K562 (cell line): ENCODE measurements around the gene PLEKHG1. TPM values are rescaled to one million over a fixed set of nuclear protein-coding genes. Genes with fewer than 3 reads are reported as not detected.

Source experiments
- BCOR ChIP-seq: fragments of 450-650 bp; IDR thresholded peaks from 2 replicates; pipeline ENCODE4 v1.6.1; 2016
- BMI1 ChIP-seq: fragments of 150-350 bp; IDR thresholded peaks from 2 replicates; pipeline ENCODE4 v1.6.1; 2014; ENCODE audit warnings: low read length
- ELF1 ChIP-seq: fragments of 200-800 bp; sonication (Bioruptor generic); IDR thresholded peaks from 2 replicates; pipeline ENCODE4 v1.6.1; 2016; ENCODE audit warnings: missing genetic modification characterization, missing compliant biosample characterization
- MEIS2 ChIP-seq: fragments of 450-650 bp; IDR thresholded peaks from 2 replicates; pipeline ENCODE4 v1.6.1; 2014; ENCODE audit warnings: mild to moderate bottlenecking; ENCODE audit not compliant: partially characterized antibody
- NFE2 ChIP-seq: IDR thresholded peaks from 2 replicates; pipeline ENCODE4 v1.6.1; 2014; ENCODE audit warnings: antibody characterized with exemption, low read depth
- NR2C2 ChIP-seq, 2 experiments: fragments of 200-800 bp in 1 of 2; sonication (Bioruptor generic) in 1 of 2; sonication (generic) in 1 of 2; formaldehyde crosslinking in 1 of 2; IDR thresholded peaks; 2 replicates each; pipeline versions ENCODE4 v1.6.1 to v1.8.0; 2016 to 2022; ENCODE audit warnings: mild to moderate bottlenecking in 1 of 2, missing compliant biosample characterization in 1 of 2, missing genetic modification characterization in 1 of 2, missing genetic modification reagents in 1 of 2
- POLR2H ChIP-seq: IDR thresholded peaks from 2 replicates; pipeline ENCODE4 v1.6.1; 2016; ENCODE audit warnings: missing genetic modification characterization, low read depth, mild to moderate bottlenecking, control low read depth, missing compliant biosample characterization, moderate library complexity
- POU5F1 ChIP-seq: fragments of 150-350 bp; IDR thresholded peaks from 2 replicates; pipeline ENCODE4 v1.6.1; 2014; ENCODE audit warnings: borderline replicate concordance, low read length, low read depth, mild to moderate bottlenecking; ENCODE audit not compliant: partially characterized antibody
- PRMT5 ChIP-seq: sonication (generic); formaldehyde crosslinking; IDR thresholded peaks from 2 replicates; pipeline ENCODE4 v1.5.0; 2020; ENCODE audit warnings: missing genetic modification reagents
- PTBP1 ChIP-seq: fragments of 200-400 bp; formaldehyde crosslinking; IDR thresholded peaks from 2 replicates; pipeline ENCODE4 v1.6.1; 2017; ENCODE audit warnings: low read depth, low read length
- RFX7 ChIP-seq: fragments of 250-450 bp; sonication (Bioruptor Pico); IDR thresholded peaks from 2 replicates; pipeline ENCODE4 v1.5.1; 2021; ENCODE audit warnings: mild to moderate bottlenecking
- RHOXF2B ChIP-seq: fragments of 250-450 bp; sonication (Bioruptor Pico); conservative IDR thresholded peaks from 2 replicates; pipeline ENCODE4 v1.5.1; 2021
- SP2 ChIP-seq: IDR thresholded peaks from 2 replicates; pipeline ENCODE4 v1.6.1; 2011; ENCODE audit warnings: mild to moderate bottlenecking, low read depth, low read length, moderate library complexity; ENCODE audit not compliant: poor library complexity, severe bottlenecking; ENCODE audit errors: extremely low read depth
- SRSF3 ChIP-seq: fragments of 200-400 bp; formaldehyde crosslinking; IDR thresholded peaks from 2 replicates; pipeline ENCODE4 v1.6.1; 2016; ENCODE audit warnings: mild to moderate bottlenecking, low read length, moderate library complexity; ENCODE audit not compliant: insufficient read depth
- TAL1 ChIP-seq: fragments of 450-650 bp; IDR thresholded peaks from 2 replicates; pipeline ENCODE4 v1.6.1; 2016; ENCODE audit warnings: mild to moderate bottlenecking
- TCF7 ChIP-seq: sonication (generic); IDR thresholded peaks from 2 replicates; pipeline ENCODE4 v1.6.1; 2016; ENCODE audit warnings: antibody characterized with exemption, borderline replicate concordance
- WHSC1 ChIP-seq: IDR thresholded peaks from one replicate; pipeline ENCODE4 v1.6.1; 2012; ENCODE audit warnings: low read length, control low read depth, inconsistent platforms
- YY1 ChIP-seq, 3 experiments: IDR thresholded peaks; 2 replicates each; pipeline ENCODE4 v1.6.1; 2011; ENCODE audit warnings: low read length in 2 of 3, mild to moderate bottlenecking in 2 of 3, moderate library complexity in 2 of 3, borderline replicate concordance in 1 of 3, control low read depth in 1 of 3, low read depth in 1 of 3; ENCODE audit not compliant: insufficient read depth in 3 of 3, insufficient replicate concordance in 2 of 3, control insufficient read depth in 1 of 3, insufficient read length in 1 of 3; ENCODE audit errors: extremely low read depth in 1 of 3
- ZC3H11A ChIP-seq: IDR thresholded peaks from 2 replicates; pipeline ENCODE4 v1.6.1; 2012; ENCODE audit warnings: low read depth, low read length, improper control_type of control experiment
- ZNF274 ChIP-seq: IDR thresholded peaks from 2 replicates; pipeline ENCODE4 v1.6.1; 2011; ENCODE audit warnings: low read depth, mild to moderate bottlenecking, low read length, moderate library complexity, borderline replicate concordance
- ZNF282 ChIP-seq: sonication (generic); formaldehyde crosslinking; IDR thresholded peaks from 2 replicates; pipeline ENCODE4 v1.8.1; 2023; ENCODE audit warnings: missing genetic modification reagents
- polyA plus RNA-seq, 8 experiments: library from polyadenylated mRNA; depleted of rRNA in 4 of 8; stranded (reverse) in 5 of 8; unstranded in 3 of 8; fragments of >200 nt; fragmentation: Nextera tagmentation in 2 of 8; fragmentation: Illumina TruSeq in 1 of 8; extraction: Ambion mirVana in 2 of 8; extraction: Trizol in 1 of 8; gene quantifications; 2 replicates each; pipeline versions ENCODE4 v1.2.1 to v1.2.3, GENCODE V29; 2011 to 2014; ENCODE audit warnings: inconsistent platforms in 1 of 8, missing spikeins in 1 of 8
- total RNA-seq, 7 experiments: library from RNA; depleted of rRNA in 6 of 7; stranded (reverse); fragments of >200 nt in 6 of 7; fragmentation: Illumina TruSeq in 2 of 7; extraction: Trizol in 2 of 7; gene quantifications; 2 replicates each; pipeline versions ENCODE4 v1.2.1 to v1.2.3, GENCODE V29; 2011 to 2021; ENCODE audit warnings: low replicate concordance in 1 of 7
- TF ChIP-seq, protein P1 (sequence below): fragments of 250-450 bp; sonication (Bioruptor Pico); IDR thresholded peaks from 2 replicates; pipeline ENCODE4 v1.8.0; 2021; ENCODE audit warnings: moderate library complexity, mild to moderate bottlenecking, inconsistent platforms
- TF ChIP-seq, protein P2 (sequence below): sonication (generic); formaldehyde crosslinking; IDR thresholded peaks from 2 replicates; pipeline ENCODE4 v1.8.0; 2022; ENCODE audit warnings: missing genetic modification reagents, mild to moderate bottlenecking, moderate library complexity, borderline replicate concordance
- TF ChIP-seq, protein P3 (sequence below): fragments of 450-650 bp; formaldehyde crosslinking; IDR thresholded peaks from 2 replicates; pipeline ENCODE4 v1.4.0; 2020; ENCODE audit warnings: mild to moderate bottlenecking, moderate library complexity
- TF ChIP-seq, protein P4 (sequence below), 2 experiments: fragments of 200-800 bp in 1 of 2; sonication (Bioruptor generic) in 1 of 2; sonication (generic) in 1 of 2; formaldehyde crosslinking in 1 of 2; IDR thresholded peaks in 1 of 2; conservative IDR thresholded peaks in 1 of 2; 2 replicates each; pipeline versions ENCODE4 v1.5.0 to v1.6.1; 2016 to 2020; ENCODE audit warnings: missing compliant biosample characterization in 1 of 2, missing genetic modification characterization in 1 of 2, missing genetic modification reagents in 1 of 2

Gene PLEKHG1
- total and polyA plus RNA-seq, 9 of the 15 experiments (the other 6 are each of a cell fraction or from before 2014, with no cell fraction given): 0.03 to 0.16 (median 0.03) TPM; not detected in 6

DNA sequence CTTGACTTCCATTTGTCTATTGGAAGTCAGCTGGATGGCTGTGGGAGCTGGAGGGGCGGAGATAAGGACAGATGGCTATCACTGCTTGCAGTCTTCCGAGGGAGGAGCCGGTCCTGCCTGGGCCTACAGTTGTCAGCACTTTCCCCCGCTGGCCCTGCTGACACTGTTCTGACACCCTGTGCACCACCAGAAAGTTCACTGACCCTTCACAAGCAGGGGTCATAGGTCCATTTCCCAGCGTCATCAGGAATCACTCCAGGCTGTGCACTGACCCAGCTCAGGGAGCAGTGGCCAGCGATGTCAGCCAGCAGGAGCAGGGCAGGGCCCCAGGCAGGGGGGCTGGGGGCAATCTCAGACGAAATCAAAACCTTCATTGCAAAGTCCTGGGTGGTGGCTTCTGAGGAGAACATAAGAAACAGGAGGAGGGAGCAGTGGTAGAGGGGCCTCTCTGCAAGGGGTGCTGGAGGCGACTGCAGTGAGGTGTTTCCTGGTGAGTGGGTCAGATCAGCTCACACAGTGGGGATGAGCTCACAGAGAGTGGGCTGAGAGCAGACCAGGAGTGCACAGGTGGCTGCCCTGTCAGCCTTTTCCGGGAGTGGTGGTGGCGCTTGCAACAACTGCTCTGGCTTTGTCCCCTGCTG, 26.5 kb upstream of the PLEKHG1 start (continued):
- no peak for TF ChIP-seq PRMT5 (CRISPR knock-in tag)
- TF ChIP-seq ELF1 (tag): no peak
- TF ChIP-seq TCF7: no peak
- no peak for TF ChIP-seq PTBP1
- no peak for TF ChIP-seq SRSF3
- no peak for TF ChIP-seq RFX7 (CRISPR knock-in tag)
- no peak for TF ChIP-seq POU5F1
- no peak for TF ChIP-seq BMI1
- no peak for TF ChIP-seq NR2C2 (CRISPR knock-in tag; IDR thresholded peaks at IDR 0.05)
- TF ChIP-seq NR2C2 (tag; IDR thresholded peaks at IDR 0.05): peak; percentile 77
- TF ChIP-seq SP2: no peak
- no peak for TF ChIP-seq YY1 (IDR thresholded peaks at IDR 0.05; ENCODE audit: borderline replicate concordance in 1 of 3, control insufficient read depth in 1 of 3, extremely low read depth in 1 of 3, insufficient read depth in 3 of 3, insufficient read length in 1 of 3, insufficient replicate concordance in 2 of 3, low read depth in 1 of 3, low read length in 2 of 3)
- peak; percentile 8 for TF ChIP-seq MEIS2
- TF ChIP-seq, protein P1, sequence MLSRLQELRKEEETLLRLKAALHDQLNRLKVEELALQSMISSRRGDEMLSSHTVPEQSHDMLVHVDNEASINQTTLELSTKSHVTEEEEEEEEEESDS (CRISPR knock-in tag): no peak
- TF ChIP-seq, protein P2, sequence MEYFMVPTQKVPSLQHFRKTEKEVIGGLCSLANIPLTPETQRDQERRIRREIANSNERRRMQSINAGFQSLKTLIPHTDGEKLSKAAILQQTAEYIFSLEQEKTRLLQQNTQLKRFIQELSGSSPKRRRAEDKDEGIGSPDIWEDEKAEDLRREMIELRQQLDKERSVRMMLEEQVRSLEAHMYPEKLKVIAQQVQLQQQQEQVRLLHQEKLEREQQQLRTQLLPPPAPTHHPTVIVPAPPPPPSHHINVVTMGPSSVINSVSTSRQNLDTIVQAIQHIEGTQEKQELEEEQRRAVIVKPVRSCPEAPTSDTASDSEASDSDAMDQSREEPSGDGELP (CRISPR knock-in tag): peak; percentile 45; the same call in 1 of the 2 replicates
- TF ChIP-seq BCOR: no peak
- TF ChIP-seq ZNF274: no peak
- TF ChIP-seq, protein P3, sequence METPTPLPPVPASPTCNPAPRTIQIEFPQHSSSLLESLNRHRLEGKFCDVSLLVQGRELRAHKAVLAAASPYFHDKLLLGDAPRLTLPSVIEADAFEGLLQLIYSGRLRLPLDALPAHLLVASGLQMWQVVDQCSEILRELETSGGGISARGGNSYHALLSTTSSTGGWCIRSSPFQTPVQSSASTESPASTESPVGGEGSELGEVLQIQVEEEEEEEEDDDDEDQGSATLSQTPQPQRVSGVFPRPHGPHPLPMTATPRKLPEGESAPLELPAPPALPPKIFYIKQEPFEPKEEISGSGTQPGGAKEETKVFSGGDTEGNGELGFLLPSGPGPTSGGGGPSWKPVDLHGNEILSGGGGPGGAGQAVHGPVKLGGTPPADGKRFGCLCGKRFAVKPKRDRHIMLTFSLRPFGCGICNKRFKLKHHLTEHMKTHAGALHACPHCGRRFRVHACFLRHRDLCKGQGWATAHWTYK (CRISPR knock-in tag): no peak
- peak; percentile 35; the same call in 1 of the 2 replicates for TF ChIP-seq TAL1
- no peak for TF ChIP-seq WHSC1
- no peak for TF ChIP-seq RHOXF2B (CRISPR knock-in tag)
- TF ChIP-seq ZC3H11A: no peak
- TF ChIP-seq POLR2H (tag): no peak
- TF ChIP-seq NFE2: peak; percentile 10; the same call in 1 of the 2 replicates
- TF ChIP-seq, protein P4, sequence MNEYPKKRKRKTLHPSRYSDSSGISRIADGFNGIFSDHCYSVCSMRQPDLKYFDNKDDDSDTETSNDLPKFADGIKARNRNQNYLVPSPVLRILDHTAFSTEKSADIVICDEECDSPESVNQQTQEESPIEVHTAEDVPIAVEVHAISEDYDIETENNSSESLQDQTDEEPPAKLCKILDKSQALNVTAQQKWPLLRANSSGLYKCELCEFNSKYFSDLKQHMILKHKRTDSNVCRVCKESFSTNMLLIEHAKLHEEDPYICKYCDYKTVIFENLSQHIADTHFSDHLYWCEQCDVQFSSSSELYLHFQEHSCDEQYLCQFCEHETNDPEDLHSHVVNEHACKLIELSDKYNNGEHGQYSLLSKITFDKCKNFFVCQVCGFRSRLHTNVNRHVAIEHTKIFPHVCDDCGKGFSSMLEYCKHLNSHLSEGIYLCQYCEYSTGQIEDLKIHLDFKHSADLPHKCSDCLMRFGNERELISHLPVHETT (CRISPR knock-in tag; conservative IDR thresholded peaks at IDR 0.05 in 1 of 2, IDR thresholded peaks at IDR 0.05 in 1 of 2): no peak
- no peak for TF ChIP-seq ZNF282 (CRISPR knock-in tag)
